Heart left ventricle (tissue), 13 donors: ENCODE results near the gene IGFBP1.

Source experiments
- CTCF ChIP-seq, 12 donors: fragments of 200-600 bp; sonication (generic) in 4 of 12; IDR thresholded peaks; one replicate each; pipeline versions ENCODE4 v1.5.0 to v1.8.0; 2018 to 2022; ENCODE audit warnings: antibody characterized with exemption in 12 of 12, mild to moderate bottlenecking in 5 of 12
- POLR2A ChIP-seq, 2 donors: fragments of 450-650 bp; IDR thresholded peaks; one replicate each; pipeline ENCODE4 v1.6.1; 2017; ENCODE audit warnings: antibody characterized with exemption in 2 of 2, mild to moderate bottlenecking in 2 of 2, moderate library complexity in 2 of 2
- donor health status: ischemic (EF 13 %, LVEDD 7.1; RV severe dilation, severe dysfunction).
- donor health status: DM: no; HTN: yes; CAD: no.
- donor health status: DM: no; HTN: no; CAD: no.
- donor health status: ischemic (EF 25% LVEDD 6.9; RV normal size, moderate dysfunction).
- donor health status: ischemic (EF 25% LVEDD 5.7; RV mildly dilated, moderate dysfunction).
- donor health status: ischemic (EF 35%, LVEDD 5.7; RV mildly dilated, moderate dysfunction).
- donor health status: nonischemic (EF 11% LVEDD 7.7; RV severe dilation, severe dysfunction).
- donor health status: DM: yes; HTN: yes; CAD: no.
- donor health status: PGD.
- donor health status: ischemic (EF 29% LVEDD 5.4; RV normal size, mild dysfunction).
- donor health status: nonischemic (EF 23%, LVEDD 6.1; RV moderate dilation, normal function).

- TF ChIP-seq POLR2A (IDR thresholded peaks at IDR 0.05) (no peak), CTCF (IDR thresholded peaks at IDR 0.05) (no peak)
Measured at GRCh38 chr7:45890125-45890901, 2.0 kb downstream of the IGFBP1 start.
